ENCODE results near the gene MARCKSL1.
"Not testable (repeated sequence)": the region's sequence is repeated elsewhere in the genome, so short reads cannot be mapped to it uniquely, and the experiment has no call there.

Gene MARCKSL1

GRCh38 chr1:32284777-32285176 is 51.3 kb downstream of the MARCKSL1 start:
- not testable (repeated sequence) for DNase-seq
